BE2C (cell line): ENCODE results near the gene NT5C3A.

Experiments used
- DNase-seq: peaks from one replicate; pipeline ENCODE4 v3.0.0-alpha.2; 2020
- H3K27me3 ChIP-seq: fragments of 250-450 bp; sonication (Bioruptor Pico); 2 replicates; pipeline ENCODE4 v1.5.1; 2020; ENCODE audit warnings: mild to moderate bottlenecking
- H3K36me3 ChIP-seq: fragments of 250-450 bp; sonication (Bioruptor Pico); 2 replicates; pipeline ENCODE4 v1.5.1; 2020; ENCODE audit warnings: mild to moderate bottlenecking
- H3K4me1 ChIP-seq: fragments of 250-450 bp; sonication (Bioruptor Pico); 2 replicates; pipeline ENCODE4 v1.5.1; 2020
- H3K4me3 ChIP-seq: 2 replicates; pipeline ENCODE4 v1.5.1; 2011; ENCODE audit warnings: low read depth, low read length
- H3K9me3 ChIP-seq: fragments of 250-450 bp; sonication (Bioruptor Pico); 2 replicates; pipeline ENCODE4 v1.5.1; 2020
- TF ChIP-seq, protein P1 (sequence below): IDR thresholded peaks from 2 replicates; pipeline ENCODE4 v1.5.1; 2012; ENCODE audit warnings: mild to moderate bottlenecking, low read depth, low read length

The NT5C3A gene

DNA sequence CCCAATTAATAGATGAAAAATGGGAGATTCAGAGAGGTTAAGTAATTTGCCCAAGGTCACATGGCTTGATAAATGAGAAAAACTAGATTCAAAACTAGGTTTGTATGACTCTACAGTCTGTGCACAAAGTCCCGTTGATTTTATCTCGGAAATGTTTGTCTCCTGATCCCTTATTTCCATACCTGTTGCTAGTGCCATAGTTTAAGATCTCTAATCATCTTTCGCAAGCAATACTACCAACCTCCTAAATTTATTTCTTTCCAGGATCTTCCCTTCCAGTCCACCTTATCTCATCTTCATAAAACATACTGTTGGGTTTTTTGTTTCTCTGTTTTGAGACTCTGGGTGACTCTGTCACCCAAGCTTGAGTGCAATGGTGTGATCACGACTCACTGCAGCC, 2.9 kb downstream of the NT5C3A start:
- TF ChIP-seq, protein P1, sequence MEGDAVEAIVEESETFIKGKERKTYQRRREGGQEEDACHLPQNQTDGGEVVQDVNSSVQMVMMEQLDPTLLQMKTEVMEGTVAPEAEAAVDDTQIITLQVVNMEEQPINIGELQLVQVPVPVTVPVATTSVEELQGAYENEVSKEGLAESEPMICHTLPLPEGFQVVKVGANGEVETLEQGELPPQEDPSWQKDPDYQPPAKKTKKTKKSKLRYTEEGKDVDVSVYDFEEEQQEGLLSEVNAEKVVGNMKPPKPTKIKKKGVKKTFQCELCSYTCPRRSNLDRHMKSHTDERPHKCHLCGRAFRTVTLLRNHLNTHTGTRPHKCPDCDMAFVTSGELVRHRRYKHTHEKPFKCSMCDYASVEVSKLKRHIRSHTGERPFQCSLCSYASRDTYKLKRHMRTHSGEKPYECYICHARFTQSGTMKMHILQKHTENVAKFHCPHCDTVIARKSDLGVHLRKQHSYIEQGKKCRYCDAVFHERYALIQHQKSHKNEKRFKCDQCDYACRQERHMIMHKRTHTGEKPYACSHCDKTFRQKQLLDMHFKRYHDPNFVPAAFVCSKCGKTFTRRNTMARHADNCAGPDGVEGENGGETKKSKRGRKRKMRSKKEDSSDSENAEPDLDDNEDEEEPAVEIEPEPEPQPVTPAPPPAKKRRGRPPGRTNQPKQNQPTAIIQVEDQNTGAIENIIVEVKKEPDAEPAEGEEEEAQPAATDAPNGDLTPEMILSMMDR = no peak
- H3K36me3 ChIP-seq = peaks cover 7% of the 10 kb centered on the region
- no peak overlapping the region for H3K4me3 ChIP-seq
- no peaks in the 10 kb centered on the region for H3K27me3 ChIP-seq
- H3K4me1 ChIP-seq = peaks cover 5% of the 10 kb centered on the region
- no peaks in the 10 kb centered on the region for H3K9me3 ChIP-seq
- DNase-seq = no peak

DNA sequence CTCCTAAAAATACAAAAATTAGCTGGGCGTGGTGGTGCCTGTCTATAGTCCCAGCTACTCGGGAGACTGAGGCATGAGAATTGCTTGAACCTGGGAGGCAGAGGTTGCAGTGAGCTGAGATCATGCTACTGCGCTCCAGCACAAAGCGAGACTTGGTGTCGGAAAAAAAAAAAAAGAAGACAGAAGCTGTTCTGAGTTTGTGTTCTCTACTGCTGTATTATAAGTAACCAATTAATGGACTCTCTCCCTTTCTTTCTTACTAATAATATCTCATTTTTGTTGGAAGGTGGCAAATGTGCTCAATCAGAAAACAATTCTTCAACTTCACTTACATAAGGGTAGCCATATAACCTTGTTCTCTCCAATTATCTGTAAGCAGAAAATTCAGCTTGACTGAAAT, 7.4 kb downstream of the NT5C3A start:
- Histone ChIP-seq H3K4me1 (no peaks in the 10 kb centered on the region; the same call in 1 of the 2 replicates), H3K27me3 (no peaks in the 10 kb centered on the region), H3K36me3 (peaks cover 3% of the 10 kb centered on the region), H3K9me3 (no peaks in the 10 kb centered on the region), H3K4me3 (no peak overlapping the region)
- DNase-seq = no peak
- TF ChIP-seq, protein P1 = no peak

DNA sequence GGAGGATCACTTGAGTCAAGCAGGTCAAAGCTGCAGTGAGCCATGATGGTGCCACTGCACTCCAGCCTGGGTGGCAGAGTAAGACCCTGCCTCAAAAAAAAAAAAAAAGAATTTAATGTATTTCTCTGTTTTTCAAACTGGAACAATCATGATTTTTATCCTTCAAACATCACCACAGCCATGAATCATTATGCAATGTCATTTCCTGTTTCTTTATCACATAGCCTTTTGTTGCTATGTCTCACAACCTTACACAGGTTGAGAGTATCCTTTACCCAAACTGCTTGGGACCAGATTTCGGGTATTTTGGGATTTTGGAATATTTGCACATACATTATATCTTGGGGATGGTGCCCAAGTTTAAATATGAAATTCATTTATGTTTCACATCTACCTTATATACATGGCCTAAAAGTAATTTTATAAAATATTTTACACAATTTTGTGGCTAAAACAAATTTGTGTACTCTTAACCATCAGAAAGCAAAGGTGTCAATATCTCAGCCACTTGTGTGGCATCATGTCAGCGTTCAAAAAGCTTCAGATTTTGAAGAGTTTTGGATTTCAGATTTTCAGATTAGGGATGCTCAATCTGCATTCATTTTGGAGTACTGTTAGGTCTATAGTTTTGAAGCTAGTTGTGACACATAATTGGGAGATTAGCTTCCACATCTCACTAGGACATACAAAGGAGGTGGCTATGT, 8.2 kb downstream of the NT5C3A start:
- H3K4me1 ChIP-seq = no peaks in the 10 kb centered on the region; the same call in 1 of the 2 replicates
- no peaks in the 10 kb centered on the region for H3K27me3 ChIP-seq
- H3K36me3 ChIP-seq = peaks cover 3% of the 10 kb centered on the region
- H3K4me3 ChIP-seq = no peak overlapping the region
- DNase-seq = no peak
- no peaks in the 10 kb centered on the region for H3K9me3 ChIP-seq
- TF ChIP-seq, protein P1 = no peak

DNA sequence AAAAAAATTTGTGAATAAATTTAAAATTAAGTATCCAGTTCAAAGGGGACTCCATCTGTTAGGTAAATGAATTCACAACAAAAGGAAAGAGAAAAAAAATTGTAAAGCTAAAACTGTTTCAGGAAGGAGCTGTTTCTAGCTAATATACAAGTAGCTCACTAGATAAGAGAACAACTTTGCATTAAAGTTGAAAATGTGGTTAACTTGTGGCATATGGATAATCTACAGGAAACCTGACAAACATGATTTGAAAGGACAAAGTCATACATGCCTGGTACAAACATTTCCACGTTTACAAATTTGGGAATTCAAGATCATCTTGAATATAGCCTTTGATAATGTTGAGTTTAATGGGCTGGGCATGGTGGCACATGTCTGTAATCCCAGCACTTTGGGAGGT, 8.9 kb downstream of the NT5C3A start:
- TF ChIP-seq, protein P1 = no peak
- Histone ChIP-seq H3K9me3 (no peaks in the 10 kb centered on the region), H3K4me1 (no peaks in the 10 kb centered on the region; the same call in 1 of the 2 replicates), H3K27me3 (no peaks in the 10 kb centered on the region), H3K4me3 (no peak overlapping the region), H3K36me3 (peaks cover 3% of the 10 kb centered on the region)
- no peak for DNase-seq

DNA sequence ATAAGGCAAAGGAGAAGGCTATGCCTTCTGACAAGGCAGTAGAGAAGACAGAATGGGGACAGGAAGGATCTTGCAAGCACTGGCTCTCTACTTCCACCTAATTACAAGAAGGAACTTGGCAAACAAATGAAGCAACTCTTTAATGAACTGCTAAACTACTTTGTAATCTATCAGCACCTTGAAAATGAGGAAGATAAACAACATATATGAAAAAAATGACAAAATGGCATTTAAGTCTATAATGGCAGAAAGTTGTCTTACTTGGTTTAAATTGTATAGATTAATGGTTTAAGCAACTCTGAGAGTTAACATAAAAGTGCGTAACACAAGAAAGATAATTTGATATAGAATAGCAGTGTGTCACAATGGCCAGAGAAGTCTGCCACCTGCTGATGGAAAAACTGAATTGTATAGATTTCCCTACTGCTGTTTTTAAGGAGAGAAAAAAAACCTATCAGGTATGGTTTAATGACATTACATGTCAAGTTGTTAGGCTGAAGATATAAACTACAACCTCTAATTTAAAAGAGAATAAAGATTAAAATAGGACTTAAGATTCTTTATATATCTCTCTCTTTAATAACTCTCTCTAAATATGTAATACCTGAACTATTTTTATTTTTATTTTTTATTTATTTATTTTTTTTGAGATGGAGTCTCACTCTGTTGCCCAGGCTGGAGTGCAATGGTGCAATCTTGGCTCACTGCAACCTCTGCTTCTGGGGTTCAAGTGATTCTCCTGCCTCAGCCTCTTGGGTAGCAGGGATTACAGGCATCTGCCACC, 11.8 kb downstream of the NT5C3A start:
- TF ChIP-seq, protein P1 = peak; percentile 77
- Histone ChIP-seq H3K4me1 (no peaks in the 10 kb centered on the region; the same call in 1 of the 2 replicates), H3K36me3 (peaks cover 3% of the 10 kb centered on the region), H3K27me3 (no peaks in the 10 kb centered on the region), H3K9me3 (no peaks in the 10 kb centered on the region), H3K4me3 (no peak overlapping the region)
- peak; percentile 17 for DNase-seq

DNA sequence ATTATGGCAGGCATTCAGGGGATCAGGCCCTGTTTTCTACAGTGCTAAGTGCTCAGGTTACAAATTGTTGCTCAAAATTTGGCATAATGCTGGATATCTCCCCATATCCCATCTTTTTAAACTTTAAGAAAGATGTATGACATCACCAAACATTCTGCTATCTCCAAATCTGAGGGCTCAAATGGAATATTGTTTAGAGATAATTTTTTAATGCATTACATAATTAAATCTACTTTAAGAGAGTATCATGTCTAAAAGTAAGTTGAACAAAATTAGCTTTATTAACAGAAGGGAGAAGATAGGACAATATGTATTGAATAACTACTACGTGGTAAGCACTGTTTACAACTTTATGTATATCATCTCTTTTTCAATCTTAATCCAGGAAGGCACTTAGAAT, 13.9 kb downstream of the NT5C3A start:
- TF ChIP-seq, protein P1 = no peak
- no peaks in the 10 kb centered on the region for H3K27me3 ChIP-seq
- no peak overlapping the region for H3K4me3 ChIP-seq
- no peaks in the 10 kb centered on the region for H3K36me3 ChIP-seq
- H3K4me1 ChIP-seq = no peaks in the 10 kb centered on the region
- no peaks in the 10 kb centered on the region for H3K9me3 ChIP-seq
- no peak for DNase-seq
